ENCODE measurements around the gene IFITM10. TPM values are rescaled to one million over a fixed set of nuclear protein-coding genes. Genes with fewer than 3 reads are reported as not detected.
A peak's percentile ranks its signal among the peaks of the same experiment; 100 is the strongest.

IFITM10 gene
- total and polyA plus RNA-seq, 9 of the 15 experiments (the other 6 are each of a cell fraction or from before 2014, with no cell fraction given): 0.08 to 0.13 (median 0.09) TPM; not detected in 6

GRCh38 chr11:1762537-1763302 is 12.3 kb upstream of the IFITM10 start:
- Histone ChIP-seq H3K9me1 (ENCODE audit: control insufficient read depth, insufficient read depth, low read length) (peaks cover 7% of the 10 kb centered on the region), H3K9me3 (replicated peaks; ENCODE audit: control insufficient read depth, insufficient read depth, low read depth, low read length) (no peaks in the 10 kb centered on the region), H3K36me3 (ENCODE audit: control insufficient read depth, insufficient read depth, low read length) (peaks cover 13% of the 10 kb centered on the region; the same call in 1 of the 3 replicates), H3K4me3 (peak overlapping the region; percentile 81), H2AFZ (ENCODE audit: low read depth, low read length) (no peak overlapping the region), H3K4me2 (ENCODE audit: insufficient read depth, low read length) (peak overlapping the region; percentile 72), H4K20me1 (replicated peaks; ENCODE audit: control insufficient read depth, insufficient read depth, low read length) (0 out of 2 replicates have a peak, but pooled peaks cover 4% of the 10 kb centered on the region), H3K9ac (ENCODE audit: insufficient read depth in 1 of 2, low read depth in 2 of 2, low read length in 2 of 2) (peak overlapping the region; percentile 78 to 92), H3K4me1 (replicated peaks in 1 of 2; ENCODE audit: control insufficient read depth in 2 of 2, insufficient read depth in 2 of 2, low read length in 2 of 2) (peaks cover 31 to 88% of the 10 kb centered on the region in 2 experiments), H3K79me2 (ENCODE audit: control insufficient read depth, insufficient read depth, low read length) (peaks cover 17% of the 10 kb centered on the region), H3K27ac (ENCODE audit: extremely low read depth, low read depth, low read length) (peak overlapping the region; percentile 83; the same call in 2 of the 3 replicates), H3K27me3 (ENCODE audit: control insufficient read depth in 2 of 2, insufficient read depth in 2 of 2, low read length in 2 of 2) (no peaks in the 10 kb centered on the region)
- 8% methylated on average over 10 of the region's 16 CpGs for WGBS (ENCODE audit: insufficient coverage, low coverage, missing lambda C conversion rate)
- DNase-seq (ENCODE audit: extremely low read depth in 1 of 4, low spot score in 3 of 4) (peak; percentile 65 to 83 (median 72)), ATAC-seq (peak; percentile 23), FAIRE-seq (peak; percentile 90)
- POLR2A ChIA-PET: interaction anchor here (0.6 to 1.1 kb wide), 4 partner anchors 11 to 1205 kb away, joined by 3 to 6 read pairs (median 3); no protein-coding TSS in a partner anchor
- CTCF ChIA-PET (ENCODE audit: low intra/inter-chr PET ratio): no interaction called here
- in situ Hi-C loops (cut with MboI): loop anchor here (5.0 kb wide), 1 partner anchor 35 kb away; no protein-coding TSS in a partner anchor
- no TSS peak for BruUV-seq (replicated peaks)
- intact Hi-C loops (cut with micrococcal nuclease): no loop called here
- TF ChIP-seq ZNF551 (CRISPR knock-in tag; IDR thresholded peaks at IDR 0.05): no peak
- TF ChIP-seq FOXK2 (conservative IDR thresholded peaks at IDR 0.05 in 1 of 2, IDR thresholded peaks at IDR 0.05 in 1 of 2; ENCODE audit: low read depth in 2 of 2): no peak
- no peak for TF ChIP-seq CHD7 (IDR thresholded peaks at IDR 0.05; ENCODE audit: low read depth, low read length)
- no peak for TF ChIP-seq ZNF134 (CRISPR knock-in tag; conservative IDR thresholded peaks at IDR 0.05)
- no peak for TF ChIP-seq TARDBP (IDR thresholded peaks at IDR 0.05)
- TF ChIP-seq RFX1 (IDR thresholded peaks at IDR 0.05): no peak
- no peak for TF ChIP-seq RAD21 (CRISPR knock-in tag; conservative IDR thresholded peaks at IDR 0.05 in 1 of 2, IDR thresholded peaks at IDR 0.05 in 1 of 2)
- TF ChIP-seq KLF1 (tag; IDR thresholded peaks at IDR 0.05): no peak
- TF ChIP-seq MTA3 (IDR thresholded peaks at IDR 0.05; ENCODE audit: borderline replicate concordance): no peak
- no peak for TF ChIP-seq NFYB (IDR thresholded peaks at IDR 0.05; ENCODE audit: extremely low read depth, insufficient read length)
- no peak for TF ChIP-seq RBM39 (optimal IDR thresholded peaks at IDR 0.05; ENCODE audit: low read depth, low read length)

Data from K562 (cell line).